GM19351 (cell line): ENCODE measurements around the gene SLC44A1.
A peak's percentile ranks its signal among the peaks of the same experiment; 100 is the strongest.

Experiments
- ATAC-seq: cut with Tn5 transposase; IDR thresholded peaks from one replicate; pipeline ENCODE4 v1.9.1; 2021; ENCODE audit warnings: mild to moderate bottlenecking, moderate library complexity; ENCODE audit not compliant: unreplicated experiment

The SLC44A1 gene

GRCh38 chr9:105421154-105421553, 176.7 kb downstream of the SLC44A1 start:
- no peak for ATAC-seq

GRCh38 chr9:105421864-105422263, 177.4 kb downstream of the SLC44A1 start:
- no peak for ATAC-seq

GRCh38 chr9:105425816-105426433, 181.5 kb downstream of the SLC44A1 start:
- peak; percentile 87 for ATAC-seq

- ATAC-seq, result no peak
These were observed 182.2 kb downstream of the SLC44A1 start for GRCh38 chr9:105426657-105427056.

- no peak for ATAC-seq
These were observed 187.2 kb downstream of the SLC44A1 start for GRCh38 chr9:105431424-105432246.

GRCh38 chr9:105432247-105432842, 187.9 kb downstream of the SLC44A1 start:
- ATAC-seq, result no peak

GRCh38 chr9:105435453-105435852, 191.0 kb downstream of the SLC44A1 start:
- ATAC-seq, result no peak

- no peak for ATAC-seq
These were observed 192.3 kb downstream of the SLC44A1 start for GRCh38 chr9:105436783-105437182.

GRCh38 chr9:105437704-105438103, 193.3 kb downstream of the SLC44A1 start:
- no peak for ATAC-seq

GRCh38 chr9:105438141-105438806, 193.8 kb downstream of the SLC44A1 start:
- ATAC-seq, result no peak

GRCh38 chr9:105439428-105439827, 195.0 kb downstream of the SLC44A1 start:
- no peak for ATAC-seq

- ATAC-seq, result no peak
These were observed 197.2 kb downstream of the SLC44A1 start for GRCh38 chr9:105441616-105442160.

GRCh38 chr9:105443121-105443520, 198.7 kb downstream of the SLC44A1 start:
- ATAC-seq, result no peak

GRCh38 chr9:105444130-105444529, 199.7 kb downstream of the SLC44A1 start:
- no peak for ATAC-seq

GRCh38 chr9:105445203-105445881, 200.9 kb downstream of the SLC44A1 start:
- ATAC-seq, result no peak

GRCh38 chr9:105447386-105447813, 202.9 kb downstream of the SLC44A1 start:
- no peak for ATAC-seq

- ATAC-seq, result peak; percentile 92
These were observed 203.7 kb downstream of the SLC44A1 start, which contains the start of gene FSD1L for GRCh38 chr9:105447814-105448812. Gene FSD1L (plus strand): TSS chr9:105448034. CDS start chr9:105448221, 187 bp downstream.

GRCh38 chr9:105449081-105449480, 204.6 kb downstream of the SLC44A1 start:
- ATAC-seq, result no peak

GRCh38 chr9:105452185-105452584, 207.7 kb downstream of the SLC44A1 start:
- ATAC-seq, result no peak
